ENCODE results near the gene SPATA21.

Gene SPATA21

GRCh38 chr1:16418823-16419425 lies 18.3 kb downstream of the SPATA21 start:
- no peak for DNase-seq

GRCh38 chr1:16413191-16413590 lies 24.0 kb downstream of the SPATA21 start:
- DNase-seq: no peak

- no peak for DNase-seq
These were observed 26.4 kb downstream of the SPATA21 start for GRCh38 chr1:16410803-16411202.

GRCh38 chr1:16409536-16410152 lies 27.6 kb downstream of the SPATA21 start:
- DNase-seq: no peak

GRCh38 chr1:16406868-16407267 lies 30.4 kb downstream of the SPATA21 start:
- DNase-seq: no peak

GRCh38 chr1:16405441-16405840 lies 31.8 kb downstream of the SPATA21 start:
- DNase-seq: no peak

GRCh38 chr1:16402742-16403141 lies 34.5 kb downstream of the SPATA21 start:
- DNase-seq: no peak

GRCh38 chr1:16398371-16398953 lies 38.8 kb downstream of the SPATA21 start:
- no peak for DNase-seq

GRCh38 chr1:16397120-16397519 lies 40.1 kb downstream of the SPATA21 start:
- DNase-seq: no peak

GRCh38 chr1:16396591-16396990 lies 40.6 kb downstream of the SPATA21 start:
- no peak for DNase-seq

- no peak for DNase-seq
These were observed 42.2 kb downstream of the SPATA21 start for GRCh38 chr1:16394977-16395376.

- DNase-seq: no peak
These were observed 43.4 kb downstream of the SPATA21 start for GRCh38 chr1:16393570-16394521.

- no peak for DNase-seq
These were observed 44.3 kb downstream of the SPATA21 start for GRCh38 chr1:16392740-16393569.

GRCh38 chr1:16391411-16391810 lies 45.8 kb downstream of the SPATA21 start:
- DNase-seq: no peak

GRCh38 chr1:16387201-16388188 lies 49.7 kb downstream of the SPATA21 start:
- DNase-seq: peak; percentile 49

- DNase-seq: no peak
These were observed 50.6 kb downstream of the SPATA21 start for GRCh38 chr1:16386454-16387113.

GRCh38 chr1:16385659-16386453 lies 51.4 kb downstream of the SPATA21 start:
- no peak for DNase-seq

- DNase-seq: no peak
These were observed 53.3 kb downstream of the SPATA21 start for GRCh38 chr1:16383888-16384287.

- DNase-seq: no peak
These were observed 56.4 kb downstream of the SPATA21 start for GRCh38 chr1:16380868-16381267.

- DNase-seq: no peak
These were observed 58.8 kb downstream of the SPATA21 start for GRCh38 chr1:16378443-16378842.
